Hepatocyte (in vitro differentiated cells): ENCODE results near the gene EHBP1L1.

Experiments
- EZH2 ChIP-seq: fragments of 200-600 bp; sonication (generic); IDR thresholded peaks from 2 replicates; pipeline ENCODE4 v1.6.1; 2016; ENCODE audit warnings: antibody characterized with exemption, mild to moderate bottlenecking, borderline replicate concordance
- EZH2phosphoT487 ChIP-seq: fragments of 200-600 bp; sonication (generic); IDR thresholded peaks from one replicate; pipeline ENCODE4 v1.6.1; 2018; ENCODE audit warnings: antibody characterized with exemption, mild to moderate bottlenecking, low read depth, moderate library complexity; ENCODE audit not compliant: unreplicated experiment, severe bottlenecking
- TF ChIP-seq, protein P1 (sequence below): fragments of 200-600 bp; sonication (generic); IDR thresholded peaks from 2 replicates; pipeline ENCODE4 v1.5.1; 2016; ENCODE audit warnings: antibody characterized with exemption, mild to moderate bottlenecking; ENCODE audit not compliant: poor library complexity

DNA sequence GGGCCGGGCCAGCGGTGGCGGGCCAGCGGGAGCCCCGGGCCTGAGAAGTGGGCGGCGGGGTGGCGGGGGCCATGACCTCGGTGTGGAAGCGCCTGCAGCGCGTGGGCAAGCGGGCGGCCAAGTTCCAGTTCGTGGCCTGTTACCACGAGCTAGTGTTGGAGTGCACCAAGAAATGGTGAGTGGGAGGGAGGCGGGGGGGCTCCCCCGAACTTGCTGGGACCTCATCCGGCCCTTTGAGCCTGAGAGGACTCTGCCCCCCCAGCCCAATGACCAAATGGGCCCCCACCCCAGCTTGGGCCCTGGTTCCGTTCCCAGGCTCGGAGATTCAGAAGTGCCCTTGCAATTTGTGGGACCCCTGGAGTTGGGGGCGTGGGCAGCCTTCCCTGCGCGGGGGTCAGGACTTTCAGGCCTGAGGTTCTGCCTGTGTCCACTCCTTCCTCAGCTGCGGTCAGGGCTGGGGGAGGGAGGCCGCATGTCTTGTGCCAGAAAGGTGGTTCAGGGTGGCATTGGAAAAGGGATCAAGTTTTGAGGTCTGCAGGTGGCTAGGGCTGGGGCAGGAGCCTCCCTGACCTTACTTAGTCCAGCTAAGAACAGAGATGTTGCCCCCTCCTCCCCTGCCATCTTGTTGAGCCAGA is 496 bp downstream of the EHBP1L1 start:
- TF ChIP-seq, protein P1, sequence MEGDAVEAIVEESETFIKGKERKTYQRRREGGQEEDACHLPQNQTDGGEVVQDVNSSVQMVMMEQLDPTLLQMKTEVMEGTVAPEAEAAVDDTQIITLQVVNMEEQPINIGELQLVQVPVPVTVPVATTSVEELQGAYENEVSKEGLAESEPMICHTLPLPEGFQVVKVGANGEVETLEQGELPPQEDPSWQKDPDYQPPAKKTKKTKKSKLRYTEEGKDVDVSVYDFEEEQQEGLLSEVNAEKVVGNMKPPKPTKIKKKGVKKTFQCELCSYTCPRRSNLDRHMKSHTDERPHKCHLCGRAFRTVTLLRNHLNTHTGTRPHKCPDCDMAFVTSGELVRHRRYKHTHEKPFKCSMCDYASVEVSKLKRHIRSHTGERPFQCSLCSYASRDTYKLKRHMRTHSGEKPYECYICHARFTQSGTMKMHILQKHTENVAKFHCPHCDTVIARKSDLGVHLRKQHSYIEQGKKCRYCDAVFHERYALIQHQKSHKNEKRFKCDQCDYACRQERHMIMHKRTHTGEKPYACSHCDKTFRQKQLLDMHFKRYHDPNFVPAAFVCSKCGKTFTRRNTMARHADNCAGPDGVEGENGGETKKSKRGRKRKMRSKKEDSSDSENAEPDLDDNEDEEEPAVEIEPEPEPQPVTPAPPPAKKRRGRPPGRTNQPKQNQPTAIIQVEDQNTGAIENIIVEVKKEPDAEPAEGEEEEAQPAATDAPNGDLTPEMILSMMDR, result no peak
- TF ChIP-seq EZH2 (no peak), EZH2phosphoT487 (no peak)
